HG02610 (cell line): ENCODE measurements around the gene MOBP.

Experiments used
- ATAC-seq: cut with Tn5 transposase; IDR thresholded peaks from one replicate; pipeline ENCODE4 v1.9.1; 2021; ENCODE audit warnings: mild to moderate bottlenecking, moderate library complexity; ENCODE audit not compliant: unreplicated experiment

The MOBP gene

GRCh38 chr3:39533226-39533625, 65.7 kb downstream of the MOBP start:
- no peak for ATAC-seq

GRCh38 chr3:39540162-39540921, 72.9 kb downstream of the MOBP start:
- no peak for ATAC-seq

- no peak for ATAC-seq
These were observed 74.0 kb downstream of the MOBP start for GRCh38 chr3:39541442-39541841.

DNA sequence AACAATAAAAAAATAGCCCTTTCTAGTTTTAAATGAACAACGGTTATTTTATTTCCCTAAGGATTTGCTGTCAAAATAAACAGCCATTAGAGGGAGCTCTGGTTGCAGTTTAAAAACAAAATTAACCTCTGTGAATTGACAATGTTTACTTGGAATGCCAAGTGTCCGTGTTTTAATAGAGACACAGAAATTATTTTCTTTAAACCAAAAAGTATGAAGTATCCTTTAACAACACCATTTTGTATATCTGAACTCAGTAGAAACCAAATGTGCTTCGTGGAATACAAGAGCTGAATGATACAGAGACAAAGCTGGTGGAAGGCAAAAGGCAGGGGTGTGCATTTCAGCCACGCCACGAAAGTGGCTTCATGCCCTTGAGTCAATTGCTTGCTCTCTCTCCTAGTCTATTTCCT, 74.4 kb downstream of the MOBP start:
- ATAC-seq = no peak

DNA sequence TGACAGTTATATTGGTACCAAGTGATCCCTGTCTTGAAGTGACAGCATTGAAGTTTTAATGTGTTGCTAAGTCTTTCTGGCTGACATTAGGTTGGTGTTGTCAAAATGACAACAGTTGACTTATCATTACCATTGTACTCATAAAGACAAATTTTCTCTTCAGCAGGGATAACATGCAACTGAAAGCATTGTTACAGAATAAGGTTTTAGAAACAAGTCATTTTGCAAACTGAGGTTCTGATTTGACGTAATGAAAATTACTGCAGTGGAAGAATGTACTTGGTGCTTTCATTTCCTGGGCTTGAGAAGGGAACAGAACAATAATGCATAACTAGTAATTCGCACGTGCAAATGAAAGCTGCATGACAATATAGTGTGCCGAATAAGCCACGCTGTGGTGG, 75.1 kb downstream of the MOBP start:
- no peak for ATAC-seq

GRCh38 chr3:39548282-39548681, 80.8 kb downstream of the MOBP start:
- ATAC-seq = no peak

DNA sequence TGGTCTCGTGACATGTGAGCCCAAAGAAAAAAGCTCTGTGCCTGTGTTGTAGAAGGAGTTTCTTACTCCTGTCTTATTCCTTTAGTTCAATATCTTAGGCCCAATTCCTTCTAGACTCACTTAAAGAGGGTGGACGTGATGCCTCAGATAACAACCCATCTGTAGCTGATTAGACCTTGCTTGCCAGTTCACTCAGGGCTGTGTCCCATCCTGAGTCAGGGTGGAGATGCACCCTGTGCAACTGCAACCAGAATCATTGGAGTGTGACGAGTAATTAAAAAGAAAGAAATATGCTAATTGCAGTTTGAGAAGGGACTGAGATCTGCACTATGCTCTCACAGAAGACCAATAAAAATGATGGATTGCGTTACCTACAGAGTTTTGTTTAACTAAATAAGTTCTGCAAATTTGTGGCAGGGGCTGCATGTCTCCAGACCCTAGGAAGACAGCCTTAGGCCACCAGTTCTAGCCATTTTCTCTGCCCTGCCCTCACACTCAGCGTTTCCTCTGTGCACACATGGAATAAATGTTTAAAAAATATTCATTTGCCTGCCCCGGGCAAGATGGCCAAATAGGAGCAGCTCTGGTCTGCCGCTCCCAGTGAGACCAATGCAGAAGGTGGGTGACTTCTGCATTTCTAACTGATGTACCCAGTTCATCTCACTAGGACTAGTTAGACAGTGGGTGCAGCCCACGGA, 83.0 kb downstream of the MOBP start:
- ATAC-seq = no peak
